Activated T-cell treated with anti-CD3 and anti-CD28 coated beads, Interleukin-2, amount 50 U/mL, for 48 hours (primary cell): Measurements from ENCODE around the gene DNAJB4.
"Not testable (repeated sequence)": the region's sequence is repeated elsewhere in the genome, so short reads cannot be mapped to it uniquely, and the experiment has no call there.

Source experiments
- DNase-seq, 2 experiments: peaks; one replicate each; pipeline ENCODE4 v3.0.0-alpha.2; 2020

DNAJB4 gene

DNA sequence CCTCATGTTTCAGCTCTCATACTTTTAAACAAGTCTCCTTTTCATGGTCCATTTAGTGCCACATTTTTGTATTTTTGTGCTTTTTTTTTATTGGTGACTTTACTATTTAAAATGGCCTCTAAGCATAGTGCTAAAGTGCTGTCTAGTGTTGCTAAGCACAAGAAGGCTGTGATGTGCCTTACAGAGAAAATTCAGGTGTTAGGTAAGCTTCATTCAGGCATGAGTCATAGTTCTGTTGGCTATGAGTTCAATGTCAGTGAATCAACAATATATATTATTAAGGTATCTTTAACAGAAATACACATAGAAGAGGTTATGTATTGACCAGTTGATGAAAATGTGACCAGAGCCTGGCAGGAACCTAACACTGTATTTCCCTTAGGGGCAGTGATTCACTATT is 13.1 kb upstream of the DNAJB4 start:
- no peak for DNase-seq

DNA sequence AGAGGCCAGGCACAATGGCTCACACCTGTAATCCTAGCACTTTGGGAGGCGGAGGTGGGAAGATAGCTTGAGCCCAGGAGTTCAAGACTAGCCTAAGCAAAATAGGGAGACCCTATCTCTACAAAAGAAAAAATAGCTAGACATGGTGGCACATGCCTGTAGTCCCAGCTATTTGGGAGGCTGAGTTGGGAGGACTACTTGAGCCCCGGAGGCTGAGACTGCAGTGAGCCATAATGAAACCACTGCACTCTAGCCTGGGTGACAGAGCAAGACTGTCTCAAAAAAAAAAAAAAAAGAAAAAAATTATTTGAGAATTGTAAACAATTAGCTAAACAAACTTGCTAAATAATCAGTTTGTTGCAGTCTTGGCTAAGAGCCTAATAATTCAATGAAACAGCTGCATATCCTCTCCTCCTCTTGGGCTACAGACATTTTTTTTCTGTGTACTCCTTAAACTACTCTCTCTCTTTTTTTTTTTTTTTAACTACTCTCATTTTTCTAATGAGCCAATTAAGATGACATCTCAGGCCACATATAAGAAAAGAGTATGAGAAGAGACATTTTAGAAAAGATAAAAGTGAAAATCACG is 10.5 kb upstream of the DNAJB4 start:
- no peak for DNase-seq

DNA sequence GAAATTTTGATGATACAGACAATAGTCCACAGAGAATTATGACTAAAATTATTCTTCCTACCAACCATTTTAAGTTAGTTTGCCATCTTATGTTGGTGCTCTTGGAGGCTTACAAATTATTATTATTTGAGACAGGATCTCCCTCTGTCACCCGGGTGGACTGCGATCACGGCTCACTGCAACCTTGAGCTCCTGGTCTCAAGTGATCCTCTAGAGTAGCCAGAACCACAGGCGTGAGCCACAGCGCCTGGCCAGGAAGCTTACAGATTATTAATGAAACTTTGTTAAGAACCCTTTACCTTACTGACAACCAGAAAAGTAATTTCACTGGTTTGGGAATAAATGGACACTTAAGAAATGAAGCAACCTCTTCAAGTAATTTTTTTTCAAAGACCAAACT is 8.0 kb upstream of the DNAJB4 start:
- no peak for DNase-seq

DNA sequence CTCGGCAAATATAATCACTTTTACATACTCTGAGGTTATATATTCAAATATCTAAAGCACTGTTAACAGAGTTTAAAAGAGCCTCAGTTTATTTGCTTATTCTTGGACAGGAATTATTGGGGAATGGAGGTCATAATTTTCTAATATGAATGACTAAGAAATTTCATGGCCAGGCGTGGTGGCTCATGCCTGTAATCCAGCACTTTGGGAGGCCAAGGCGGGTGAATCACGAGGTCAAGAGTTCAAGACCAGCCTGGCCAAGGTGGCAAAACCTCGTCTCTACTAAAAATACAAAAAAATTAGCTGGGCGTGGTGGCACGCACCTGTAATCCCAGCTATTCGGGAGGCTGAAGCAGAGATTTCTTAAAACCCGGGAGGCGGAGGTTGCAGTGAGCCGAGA is 4.2 kb upstream of the DNAJB4 start:
- not testable (repeated sequence) for DNase-seq

DNA sequence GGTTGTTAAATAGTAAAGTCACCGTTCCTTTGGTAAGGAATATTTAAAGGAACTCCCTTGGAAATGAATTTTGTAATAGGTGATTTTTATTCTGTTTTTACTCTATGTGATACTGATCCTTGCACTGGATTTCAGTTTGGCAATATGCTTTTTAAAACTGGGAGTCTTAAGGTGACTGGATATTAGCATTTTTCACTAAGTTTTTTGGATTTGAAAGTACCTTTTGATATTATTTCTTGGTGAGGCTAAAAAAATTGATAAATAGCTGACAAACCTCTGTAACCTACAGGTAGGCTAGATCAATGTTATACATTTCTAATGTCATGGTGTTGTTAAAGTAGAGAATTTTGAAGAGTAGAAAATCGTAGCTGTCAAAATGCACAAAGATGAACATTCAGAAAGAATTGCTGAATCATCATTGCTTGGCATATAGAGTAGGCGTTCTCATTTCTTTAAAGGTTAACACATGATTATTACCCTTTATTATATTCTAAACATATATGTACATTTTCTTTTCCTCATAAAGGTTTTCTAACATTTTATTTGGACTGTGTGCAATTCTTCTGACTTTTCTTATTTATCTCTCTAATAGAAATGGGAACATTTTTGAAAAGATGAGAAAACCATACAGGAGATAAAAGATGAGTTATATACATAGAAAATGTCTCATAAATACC is 1.5 kb upstream of the DNAJB4 start:
- no peak for DNase-seq

DNA sequence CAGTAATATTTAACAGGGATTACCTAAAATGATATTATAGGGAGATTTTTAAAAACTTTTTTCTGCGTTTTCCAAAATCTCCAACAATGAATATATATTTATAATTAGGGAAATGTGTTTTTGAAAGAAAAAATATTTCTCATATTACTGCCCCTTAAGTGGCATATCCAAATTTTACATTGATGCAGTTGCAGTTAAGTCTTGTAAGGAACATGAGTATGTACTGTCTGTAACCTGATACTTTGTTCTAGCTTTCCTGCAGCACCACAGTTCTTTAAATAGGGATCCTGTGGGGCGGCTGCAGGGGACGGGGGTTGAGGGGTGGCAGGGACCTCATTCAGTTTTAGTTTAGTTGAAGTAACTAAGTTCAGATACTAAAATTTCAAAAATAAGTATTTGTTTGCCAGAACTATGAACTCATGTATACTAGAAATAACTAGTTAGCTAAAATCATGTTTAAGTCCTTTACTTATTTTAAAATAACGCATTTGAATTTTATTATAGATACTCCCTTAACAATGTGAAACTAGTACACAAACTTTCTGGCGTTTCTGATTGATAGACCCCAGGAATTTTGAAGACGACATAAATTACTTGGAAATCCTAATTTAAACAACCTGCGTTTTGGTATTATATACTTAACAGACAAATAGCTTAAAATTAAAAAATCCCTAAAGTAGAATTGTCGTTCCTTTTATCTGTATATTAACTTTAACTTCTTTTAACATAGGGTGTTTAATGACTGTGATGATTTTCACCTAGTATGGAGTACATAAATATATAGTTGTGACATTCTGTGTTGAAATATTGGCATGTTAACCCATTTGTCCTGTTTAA is 639 bp upstream of the DNAJB4 start:
- peak; percentile 64 to 67 for DNase-seq

- DNase-seq: no peak
Observed at GRCh38 chr1:78005448-78005722, 646 bp downstream of the DNAJB4 start.

DNA sequence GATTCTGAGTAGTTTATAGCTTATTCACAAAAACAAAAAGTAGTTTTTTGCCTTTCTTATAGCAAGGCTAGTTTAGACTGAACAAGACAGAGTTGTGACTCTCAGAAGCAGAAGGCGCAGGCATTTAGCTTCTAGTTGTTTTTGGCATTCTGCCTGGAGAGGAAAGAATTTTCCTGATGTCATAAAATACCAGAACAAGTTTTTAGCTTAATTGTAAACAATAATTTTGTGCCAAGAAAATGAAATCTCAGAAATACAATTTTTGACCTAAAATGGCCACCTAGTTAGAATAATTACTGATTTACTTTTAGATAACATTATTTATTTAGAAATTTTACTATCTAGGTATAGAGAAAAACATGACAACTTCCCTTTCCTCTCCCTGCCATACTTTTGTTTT is 1.0 kb downstream of the DNAJB4 start:
- DNase-seq: no peak

DNA sequence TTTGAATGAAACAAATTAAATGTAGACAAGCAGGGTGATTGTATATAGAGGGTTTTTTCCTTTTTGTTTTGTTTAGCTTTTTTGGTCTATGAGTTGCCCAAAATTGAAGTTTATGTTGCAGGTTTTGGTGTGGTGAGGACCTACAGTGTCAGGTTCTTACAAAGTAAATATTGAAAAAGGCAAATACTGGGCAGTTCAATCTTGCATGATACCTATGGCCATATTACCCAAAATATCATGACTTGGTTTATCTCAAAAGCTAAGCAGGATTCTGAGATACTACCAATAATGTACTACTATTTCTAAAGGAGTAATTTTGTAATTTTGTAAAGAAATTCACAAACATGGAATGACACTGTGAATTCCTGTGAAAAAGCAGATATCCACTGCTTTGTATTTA is 1.8 kb downstream of the DNAJB4 start:
- DNase-seq: no peak

GRCh38 chr1:78007677-78008341 is 3.1 kb downstream of the DNAJB4 start:
- no peak for DNase-seq

GRCh38 chr1:78009276-78009675 is 4.5 kb downstream of the DNAJB4 start:
- DNase-seq: no peak

- no peak for DNase-seq
Observed at GRCh38 chr1:78009836-78010235, 5.1 kb downstream of the DNAJB4 start.

DNA sequence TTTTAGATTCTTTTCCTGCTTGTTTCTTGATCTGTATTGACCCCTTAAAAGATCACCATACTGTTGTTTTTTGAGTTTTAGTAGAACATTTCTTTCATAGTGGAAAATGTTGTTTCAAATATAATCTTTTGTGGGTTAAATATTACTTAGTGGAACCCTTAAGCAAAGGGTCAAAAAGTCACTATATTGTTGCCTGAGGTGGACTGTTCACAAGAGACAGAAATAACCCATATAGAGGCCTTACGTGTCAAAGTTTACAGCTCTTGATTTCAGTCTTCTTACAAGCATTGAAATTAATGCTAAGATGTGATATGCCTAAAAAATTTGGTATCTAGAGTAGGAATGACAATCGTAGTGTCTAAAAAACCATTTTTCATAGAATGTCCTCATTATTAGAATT is 6.3 kb downstream of the DNAJB4 start:
- DNase-seq: no peak

DNA sequence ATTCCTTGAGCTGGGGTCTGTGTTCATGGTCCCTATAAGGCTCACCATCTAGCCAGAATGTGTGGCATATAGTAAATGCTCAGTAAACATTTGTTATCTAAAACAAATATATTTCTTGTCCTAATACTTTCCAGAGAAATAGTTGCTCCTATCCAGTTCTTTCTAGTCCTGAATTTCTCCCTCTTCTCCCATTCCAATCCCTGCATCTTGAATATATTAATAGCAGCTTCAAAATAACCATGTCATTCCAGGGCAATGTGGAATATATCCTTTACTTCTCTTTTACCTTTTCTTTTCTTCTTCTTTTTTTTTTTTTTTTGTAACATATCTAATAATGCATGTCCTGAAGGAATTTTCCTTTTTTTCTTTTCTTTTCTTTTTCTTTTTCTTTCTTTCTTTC is 10.4 kb downstream of the DNAJB4 start:
- DNase-seq: no peak

DNA sequence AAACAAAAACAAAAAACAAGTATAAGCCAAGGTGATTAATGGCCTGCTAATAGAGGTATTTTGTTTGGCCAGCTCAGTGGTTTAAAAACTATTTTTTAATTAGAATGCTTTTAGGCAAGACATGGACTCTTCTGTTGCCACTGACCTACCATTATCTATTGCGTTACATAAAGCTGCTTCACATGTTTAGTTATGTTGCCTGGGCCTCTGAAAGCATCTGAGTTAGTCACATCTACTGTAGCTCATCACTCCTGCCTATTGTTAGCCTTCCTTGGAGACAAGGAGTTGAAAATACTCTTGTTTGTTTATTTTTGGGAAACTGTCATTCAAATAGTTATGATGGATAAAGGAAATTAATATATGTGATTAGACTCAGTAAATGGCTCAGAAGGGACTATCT is 14.3 kb downstream of the DNAJB4 start:
- no peak for DNase-seq

GRCh38 chr1:78021134-78021533 is 16.4 kb downstream of the DNAJB4 start:
- not testable (repeated sequence) for DNase-seq

DNA sequence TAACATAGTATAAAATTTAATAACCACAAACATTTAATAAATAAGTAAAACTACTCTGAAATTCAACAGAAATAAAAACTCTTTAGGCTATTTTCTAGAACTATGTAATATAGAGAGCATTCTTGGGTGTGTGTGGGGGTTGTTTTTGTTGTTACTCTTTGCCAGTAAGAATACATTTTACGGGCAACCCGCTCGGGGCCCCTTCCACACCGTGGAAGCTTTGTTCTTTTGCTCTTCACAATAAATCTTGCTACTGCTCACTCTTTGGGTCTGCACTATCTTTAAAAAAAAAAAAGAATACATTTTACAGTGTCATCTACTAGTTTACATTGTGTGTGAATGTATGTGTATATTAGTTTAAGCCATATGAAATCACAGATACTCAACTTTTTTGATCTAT is 25.1 kb downstream of the DNAJB4 start:
- no peak for DNase-seq

DNA sequence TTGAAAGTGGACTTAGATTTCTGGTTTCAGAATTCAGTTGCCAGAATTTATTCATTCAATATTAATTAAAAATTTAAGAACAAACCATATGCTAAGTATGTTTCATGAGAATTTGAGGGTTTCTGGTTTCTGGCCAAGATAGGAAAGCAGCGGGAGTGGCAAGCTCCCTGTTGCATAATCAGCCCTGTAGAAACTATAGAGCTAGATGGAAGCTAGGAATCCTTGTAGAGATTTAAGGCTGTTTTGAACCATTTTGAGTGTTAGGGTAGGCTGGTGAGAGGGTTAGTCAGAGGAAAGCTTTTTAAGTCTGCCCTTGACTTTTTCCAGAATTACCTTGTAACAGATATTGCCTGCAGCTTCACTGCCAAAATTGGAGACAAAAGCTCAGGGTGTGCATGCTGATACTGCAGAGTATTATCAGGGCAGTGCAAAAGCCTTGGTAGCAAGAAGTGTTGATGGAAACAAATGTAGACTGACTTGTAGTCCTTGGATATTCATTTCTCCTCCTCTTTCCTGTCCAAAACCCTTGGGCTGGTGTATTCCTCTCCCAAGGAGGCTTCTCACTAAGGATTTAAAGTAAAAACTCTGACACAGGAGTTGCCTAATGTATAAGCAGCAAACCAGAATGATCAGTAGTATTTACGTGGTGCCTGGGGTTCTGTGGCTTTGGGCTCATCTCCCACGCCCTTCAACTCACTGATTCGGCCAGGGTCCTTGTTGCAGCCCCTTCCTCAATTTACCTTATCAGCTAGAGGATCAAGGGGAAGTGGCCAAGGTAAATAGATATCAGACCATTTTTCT is 28.5 kb downstream of the DNAJB4 start:
- no peak for DNase-seq

DNA sequence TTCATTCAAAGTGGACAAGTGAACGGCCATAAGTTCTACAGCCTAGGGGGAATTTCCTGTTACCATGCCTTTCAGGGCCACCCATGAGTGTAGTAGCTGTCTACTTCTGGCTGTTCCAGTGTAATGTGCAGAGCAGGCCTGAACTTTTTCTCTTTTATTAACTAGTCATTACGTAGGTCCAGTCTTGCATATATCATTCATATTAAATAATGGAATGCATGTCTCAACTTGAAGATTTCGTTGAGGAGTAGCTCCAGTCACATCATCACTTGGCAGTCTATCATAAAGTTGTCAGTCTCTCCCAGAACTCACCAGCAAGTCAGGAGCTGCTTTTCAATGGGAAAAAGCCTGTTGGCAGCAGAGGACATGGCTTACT is 29.0 kb downstream of the DNAJB4 start:
- DNase-seq: no peak

- DNase-seq: no peak
Observed at GRCh38 chr1:78035121-78035520, 30.4 kb downstream of the DNAJB4 start.

DNA sequence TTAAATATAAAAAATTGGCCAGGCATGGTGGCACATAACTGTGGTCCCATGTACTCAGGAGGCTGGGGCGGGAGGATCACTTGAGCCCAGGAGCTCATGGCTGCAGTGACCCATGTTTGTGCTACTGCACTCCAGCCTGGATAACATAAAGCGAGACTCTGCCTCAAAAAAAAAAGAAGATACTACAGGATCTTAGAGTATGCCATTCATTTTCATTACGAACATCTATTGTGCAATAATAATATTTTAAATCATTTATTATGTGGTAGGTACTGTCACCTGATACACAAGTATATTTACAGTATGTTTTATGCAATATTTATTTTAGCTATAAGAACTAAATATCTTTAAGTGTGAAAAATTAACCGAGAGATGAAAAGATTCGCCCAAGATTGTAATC is 31.7 kb downstream of the DNAJB4 start:
- DNase-seq: no peak

DNA sequence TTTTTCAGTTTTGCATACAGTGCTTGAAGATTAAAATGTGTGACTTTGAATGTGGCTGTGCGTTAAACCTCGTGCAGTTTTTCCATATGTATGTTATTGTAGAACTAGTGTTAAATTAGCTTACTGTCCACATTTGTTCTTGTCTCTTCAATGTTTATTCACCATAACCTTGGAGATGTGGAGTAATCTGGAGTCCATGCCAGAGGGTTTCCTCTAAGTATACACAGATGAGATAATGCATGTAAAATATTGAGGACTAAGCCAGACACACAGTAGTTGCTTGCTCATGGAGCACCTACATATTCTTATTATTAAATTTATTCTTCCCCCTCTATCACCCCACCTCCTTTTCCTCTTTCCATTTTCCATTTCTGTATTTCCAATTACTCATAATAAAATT is 33.3 kb downstream of the DNAJB4 start:
- no peak for DNase-seq

DNA sequence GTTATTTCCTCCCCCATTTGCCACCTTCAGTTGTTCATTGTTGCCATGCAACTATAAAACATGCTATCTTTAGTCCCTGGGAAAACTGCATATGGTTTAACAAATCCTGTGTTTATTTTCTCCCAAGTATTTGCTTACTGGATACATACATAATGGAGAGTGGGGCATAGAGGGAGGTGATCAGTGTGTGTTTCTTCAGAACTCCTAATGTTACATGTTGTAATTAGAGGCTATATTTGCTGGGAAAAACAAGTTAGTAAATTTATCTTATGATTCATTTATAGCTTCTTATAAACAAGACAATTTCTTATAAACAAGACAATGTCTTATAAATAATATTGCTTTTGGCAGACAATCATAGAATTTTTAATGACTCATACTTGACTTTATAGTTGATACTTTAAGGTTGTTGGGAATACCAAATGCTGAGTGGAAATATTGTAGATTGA is 33.8 kb downstream of the DNAJB4 start:
- no peak for DNase-seq
